ENCODE data around the gene POPDC3.

POPDC3 gene

GRCh38 chr6:105121981-105122380 lies 57.8 kb downstream of the POPDC3 start:
- no peak for DNase-seq (ENCODE audit: low spot score)
- in situ Hi-C loops (cut with MboI; ENCODE audit: low pct_unique_long_range_greater_than_20kb, low sequenced_read_pairs, unreplicated experiment) = loop anchor here (25.0 kb wide), 1 partner anchor 90 kb away; no protein-coding TSS in a partner anchor
- TF ChIP-seq CTCF (IDR thresholded peaks at IDR 0.05; ENCODE audit: extremely low read depth, insufficient read depth, missing control alignments) = no peak

GRCh38 chr6:105120570-105120969 lies 59.2 kb downstream of the POPDC3 start:
- DNase-seq (ENCODE audit: low spot score) = no peak
- in situ Hi-C loops (cut with MboI; ENCODE audit: low pct_unique_long_range_greater_than_20kb, low sequenced_read_pairs, unreplicated experiment) = loop anchor here (25.0 kb wide), 1 partner anchor 92 kb away; no protein-coding TSS in a partner anchor
- TF ChIP-seq CTCF (IDR thresholded peaks at IDR 0.05; ENCODE audit: extremely low read depth, insufficient read depth, missing control alignments) = no peak

GRCh38 chr6:105116150-105116549 lies 63.7 kb downstream of the POPDC3 start:
- in situ Hi-C loops (cut with MboI; ENCODE audit: low pct_unique_long_range_greater_than_20kb, low sequenced_read_pairs, unreplicated experiment) = loop anchor here (25.0 kb wide), 1 partner anchor 96 kb away; no protein-coding TSS in a partner anchor
- DNase-seq (ENCODE audit: low spot score) = no peak
- TF ChIP-seq CTCF (IDR thresholded peaks at IDR 0.05; ENCODE audit: extremely low read depth, insufficient read depth, missing control alignments) = no peak

GRCh38 chr6:105113422-105113821 lies 66.4 kb downstream of the POPDC3 start:
- TF ChIP-seq CTCF (IDR thresholded peaks at IDR 0.05; ENCODE audit: extremely low read depth, insufficient read depth, missing control alignments) = no peak

GRCh38 chr6:105112577-105112976 lies 67.2 kb downstream of the POPDC3 start:
- no peak for TF ChIP-seq CTCF (IDR thresholded peaks at IDR 0.05; ENCODE audit: extremely low read depth, insufficient read depth, missing control alignments)
- in situ Hi-C loops (cut with MboI; ENCODE audit: low pct_unique_long_range_greater_than_20kb, low sequenced_read_pairs, unreplicated experiment) = loop anchor here (25.0 kb wide), 1 partner anchor 100 kb away; no protein-coding TSS in a partner anchor
- no peak for DNase-seq (ENCODE audit: low spot score)

More at GRCh38 chr6:105113422-105113821, 66.4 kb downstream of the POPDC3 start:
- DNase-seq (ENCODE audit: low spot score) = no peak
- in situ Hi-C loops (cut with MboI; ENCODE audit: low pct_unique_long_range_greater_than_20kb, low sequenced_read_pairs, unreplicated experiment) = loop anchor here (25.0 kb wide), 1 partner anchor 99 kb away; no protein-coding TSS in a partner anchor

GRCh38 chr6:105111871-105112270 lies 67.9 kb downstream of the POPDC3 start:
- no peak for DNase-seq (ENCODE audit: low spot score)
- no peak for TF ChIP-seq CTCF (IDR thresholded peaks at IDR 0.05; ENCODE audit: extremely low read depth, insufficient read depth, missing control alignments)
- in situ Hi-C loops (cut with MboI; ENCODE audit: low pct_unique_long_range_greater_than_20kb, low sequenced_read_pairs, unreplicated experiment) = loop anchor here (25.0 kb wide), 1 partner anchor 100 kb away; no protein-coding TSS in a partner anchor
